ENCODE data around the gene KCNJ11.

DNA sequence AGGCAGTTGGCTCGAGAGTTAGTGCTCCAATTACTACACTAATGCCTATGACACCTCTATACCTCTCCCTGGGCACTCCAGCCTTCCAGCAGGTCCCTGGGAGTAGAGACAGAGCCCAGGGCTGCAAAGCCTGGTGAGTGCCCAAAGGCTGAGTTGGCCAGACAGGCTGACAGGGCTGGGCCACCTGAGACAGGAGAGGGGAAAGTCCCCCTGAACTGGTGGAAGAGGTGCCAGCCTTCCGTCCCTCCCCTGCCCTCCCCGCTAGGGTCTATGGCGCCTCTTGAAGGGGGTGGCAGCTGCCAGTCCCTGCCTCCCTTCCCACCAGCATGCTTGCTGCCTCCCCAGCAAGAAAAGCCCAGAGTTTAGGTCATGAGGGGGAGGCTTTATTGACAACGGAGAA lies 3.0 kb downstream of the KCNJ11 start:
- TF ChIP-seq, protein P1, sequence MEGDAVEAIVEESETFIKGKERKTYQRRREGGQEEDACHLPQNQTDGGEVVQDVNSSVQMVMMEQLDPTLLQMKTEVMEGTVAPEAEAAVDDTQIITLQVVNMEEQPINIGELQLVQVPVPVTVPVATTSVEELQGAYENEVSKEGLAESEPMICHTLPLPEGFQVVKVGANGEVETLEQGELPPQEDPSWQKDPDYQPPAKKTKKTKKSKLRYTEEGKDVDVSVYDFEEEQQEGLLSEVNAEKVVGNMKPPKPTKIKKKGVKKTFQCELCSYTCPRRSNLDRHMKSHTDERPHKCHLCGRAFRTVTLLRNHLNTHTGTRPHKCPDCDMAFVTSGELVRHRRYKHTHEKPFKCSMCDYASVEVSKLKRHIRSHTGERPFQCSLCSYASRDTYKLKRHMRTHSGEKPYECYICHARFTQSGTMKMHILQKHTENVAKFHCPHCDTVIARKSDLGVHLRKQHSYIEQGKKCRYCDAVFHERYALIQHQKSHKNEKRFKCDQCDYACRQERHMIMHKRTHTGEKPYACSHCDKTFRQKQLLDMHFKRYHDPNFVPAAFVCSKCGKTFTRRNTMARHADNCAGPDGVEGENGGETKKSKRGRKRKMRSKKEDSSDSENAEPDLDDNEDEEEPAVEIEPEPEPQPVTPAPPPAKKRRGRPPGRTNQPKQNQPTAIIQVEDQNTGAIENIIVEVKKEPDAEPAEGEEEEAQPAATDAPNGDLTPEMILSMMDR (conservative IDR thresholded peaks at IDR 0.05), result no peak
- TF ChIP-seq ZFX (IDR thresholded peaks at IDR 0.05), result no peak

Data from C4-2B (cell line).